C4-2B (cell line): ENCODE data around the gene SORBS2.

Experiments used
- H3K27ac ChIP-seq: fragments of 450-650 bp; 2 replicates; pipeline ENCODE4 v1.5.1; 2017
- CTCF ChIP-seq: fragments of 450-650 bp; conservative IDR thresholded peaks from 2 replicates; pipeline ENCODE4 v1.5.1; 2017; ENCODE audit warnings: mild to moderate bottlenecking
- ZFX ChIP-seq: fragments of 450-650 bp; IDR thresholded peaks from 2 replicates; pipeline ENCODE4 v1.6.1; 2017

SORBS2 gene

DNA sequence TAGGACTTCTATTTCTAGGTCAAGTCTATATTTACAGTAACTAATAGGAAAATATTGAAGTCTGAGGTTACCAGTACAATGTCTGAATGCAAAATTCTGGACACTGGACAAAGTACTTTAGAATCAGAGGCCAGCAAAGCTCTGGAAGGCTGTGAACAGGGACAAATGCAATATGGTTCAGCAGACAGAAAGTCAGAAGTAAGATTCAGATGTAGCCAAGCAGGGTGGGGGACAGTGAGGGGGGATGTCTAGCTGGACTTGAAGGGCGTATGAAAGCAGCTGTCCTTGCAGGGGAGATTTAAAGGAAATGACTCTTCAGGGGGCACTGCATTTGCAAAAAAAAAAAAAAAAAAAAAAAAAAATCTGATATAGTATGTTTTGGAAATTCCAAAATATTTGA lies 2.9 kb downstream of the SORBS2 start:
- TF ChIP-seq ZFX, result no peak
- no peak for TF ChIP-seq CTCF
- H3K27ac ChIP-seq, result no peak overlapping the region

- TF ChIP-seq CTCF (no peak), ZFX (no peak)
These were observed 6.0 kb downstream of the SORBS2 start for GRCh38 chr4:185805979-185806378.

GRCh38 chr4:185805262-185805802 lies 6.7 kb downstream of the SORBS2 start:
- H3K27ac ChIP-seq, result no peak overlapping the region
- TF ChIP-seq ZFX (no peak), CTCF (no peak)

More at GRCh38 chr4:185805979-185806378, 6.0 kb downstream of the SORBS2 start:
- no peak overlapping the region for H3K27ac ChIP-seq

DNA sequence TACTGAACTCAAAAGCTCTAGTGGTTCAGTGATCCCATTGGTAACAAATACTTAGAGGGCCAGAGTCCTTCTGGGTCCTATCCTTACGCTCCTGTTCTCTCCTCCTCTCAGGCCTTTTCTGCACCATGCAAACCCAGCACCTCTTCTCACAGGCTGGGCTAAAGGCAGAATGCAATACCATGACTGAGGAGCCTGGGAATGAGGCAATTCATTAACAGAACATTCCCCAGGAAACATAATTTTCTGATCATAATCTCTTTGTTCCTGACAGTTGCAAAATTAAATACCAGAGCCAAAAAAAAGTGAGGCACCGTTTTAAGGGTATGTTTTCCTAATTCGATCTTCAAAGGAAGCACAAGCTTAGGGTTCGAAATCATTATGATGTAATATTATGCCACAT lies 9.0 kb downstream of the SORBS2 start:
- no peak overlapping the region for H3K27ac ChIP-seq
- TF ChIP-seq CTCF (no peak), ZFX (no peak)

DNA sequence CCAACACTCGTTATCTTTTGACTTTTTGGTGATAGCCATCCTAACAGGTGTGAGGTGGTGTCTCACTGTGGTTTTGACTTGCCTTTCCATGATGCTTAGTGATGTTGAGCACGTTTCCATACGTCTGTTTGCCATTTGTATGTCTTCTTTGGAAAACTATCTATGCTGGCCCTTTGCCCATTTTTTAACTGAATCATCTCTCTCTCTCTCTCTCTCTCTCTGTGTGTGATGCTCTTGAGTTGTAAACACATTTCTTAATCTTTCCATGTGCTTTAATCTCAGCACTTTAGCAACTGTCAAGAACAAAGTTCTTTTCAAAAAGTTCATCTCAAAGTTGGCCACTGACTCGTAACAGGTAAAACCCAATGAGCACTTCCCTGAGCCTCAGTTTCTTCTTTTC lies 10.5 kb downstream of the SORBS2 start:
- no peak overlapping the region for H3K27ac ChIP-seq
- TF ChIP-seq ZFX (no peak), CTCF (no peak)

- TF ChIP-seq CTCF, result no peak
- TF ChIP-seq ZFX, result no peak
- no peak overlapping the region for H3K27ac ChIP-seq
These were observed 11.6 kb downstream of the SORBS2 start for GRCh38 chr4:185800266-185800945.

- no peak for TF ChIP-seq ZFX
- TF ChIP-seq CTCF, result no peak
- no peak overlapping the region for H3K27ac ChIP-seq
These were observed 12.6 kb downstream of the SORBS2 start for GRCh38 chr4:185799442-185799841.
